Nephron (organoid): ENCODE results near the gene GPC1.

ENCODE experiments used
- H3K27ac Mint-ChIP-seq, 3 experiments: 2 replicates each; pipeline ENCODE4 v1.8.0; 2020; ENCODE audit warnings: mixed read lengths in 3 of 3, mild to moderate bottlenecking in 2 of 3, moderate library complexity in 1 of 3
- H3K27me3 Mint-ChIP-seq: 2 replicates; pipeline ENCODE4 v1.8.0; 2021; ENCODE audit warnings: low read depth, mild to moderate bottlenecking, moderate library complexity, mixed read lengths
- H3K36me3 Mint-ChIP-seq: 2 replicates; pipeline ENCODE4 v1.8.0; 2020; ENCODE audit warnings: low read depth, mixed read lengths
- H3K4me1 Mint-ChIP-seq: 2 replicates; pipeline ENCODE4 v1.8.0; 2020; ENCODE audit warnings: mixed read lengths
- H3K4me3 Mint-ChIP-seq, 3 experiments: 2 replicates each; pipeline ENCODE4 v1.8.0; 2020; ENCODE audit warnings: mild to moderate bottlenecking in 3 of 3, mixed read lengths in 3 of 3, moderate library complexity in 2 of 3
- H3K9me3 Mint-ChIP-seq: 2 replicates; pipeline ENCODE4 v1.8.0; 2020; ENCODE audit warnings: mixed read lengths
- TF ChIP-seq, protein P1 (sequence below), 3 experiments: fragments of 200-600 bp; sonication (generic); IDR thresholded peaks; one replicate each; pipeline ENCODE4 v1.5.0; 2021; ENCODE audit warnings: antibody characterized with exemption in 3 of 3; ENCODE audit not compliant: unreplicated experiment in 3 of 3

GPC1 gene

DNA sequence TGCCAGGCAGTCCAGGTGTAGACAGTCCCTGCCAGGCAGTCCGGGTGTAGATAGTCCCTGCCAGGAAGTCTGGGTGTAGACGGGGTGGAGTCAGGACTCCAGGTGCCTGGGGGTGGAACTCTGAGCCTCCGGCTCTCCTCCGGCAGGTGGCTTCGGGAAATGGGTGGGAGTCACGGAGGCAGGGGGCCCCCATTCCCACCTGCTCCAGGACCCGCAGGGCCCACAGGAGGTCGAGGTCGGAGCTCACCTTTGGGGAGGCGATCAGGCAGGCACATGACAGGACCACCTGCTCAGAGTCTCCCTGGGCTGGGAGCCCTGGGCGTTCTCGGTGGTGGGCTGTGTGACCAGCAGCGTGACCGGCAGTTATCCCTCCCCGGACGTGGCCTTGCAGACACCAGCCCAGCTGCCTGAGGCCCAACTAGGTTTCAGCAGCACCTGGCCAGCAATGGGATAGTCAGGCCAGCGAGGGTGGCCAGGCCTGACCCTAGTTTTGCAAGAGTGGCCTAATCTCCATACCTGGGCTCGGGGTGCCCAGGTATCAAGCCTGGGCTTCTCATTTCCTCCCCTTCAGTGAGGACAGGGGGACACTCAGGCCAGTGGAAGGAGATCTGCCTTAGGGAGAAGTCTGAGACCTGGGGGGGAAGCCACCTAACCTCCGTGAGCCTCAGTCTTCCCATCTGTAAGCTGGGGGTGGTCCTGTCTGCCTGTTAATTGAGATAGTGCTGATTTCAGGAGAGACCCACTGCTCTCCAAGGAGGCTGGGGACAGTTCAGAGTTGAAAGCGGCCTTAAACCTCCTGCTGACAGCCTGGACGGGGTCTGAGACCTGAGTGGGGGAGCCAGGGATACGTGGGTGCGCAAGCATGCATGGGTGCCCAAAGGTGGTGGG lies 13.2 kb downstream of the GPC1 start:
- TF ChIP-seq, protein P1, sequence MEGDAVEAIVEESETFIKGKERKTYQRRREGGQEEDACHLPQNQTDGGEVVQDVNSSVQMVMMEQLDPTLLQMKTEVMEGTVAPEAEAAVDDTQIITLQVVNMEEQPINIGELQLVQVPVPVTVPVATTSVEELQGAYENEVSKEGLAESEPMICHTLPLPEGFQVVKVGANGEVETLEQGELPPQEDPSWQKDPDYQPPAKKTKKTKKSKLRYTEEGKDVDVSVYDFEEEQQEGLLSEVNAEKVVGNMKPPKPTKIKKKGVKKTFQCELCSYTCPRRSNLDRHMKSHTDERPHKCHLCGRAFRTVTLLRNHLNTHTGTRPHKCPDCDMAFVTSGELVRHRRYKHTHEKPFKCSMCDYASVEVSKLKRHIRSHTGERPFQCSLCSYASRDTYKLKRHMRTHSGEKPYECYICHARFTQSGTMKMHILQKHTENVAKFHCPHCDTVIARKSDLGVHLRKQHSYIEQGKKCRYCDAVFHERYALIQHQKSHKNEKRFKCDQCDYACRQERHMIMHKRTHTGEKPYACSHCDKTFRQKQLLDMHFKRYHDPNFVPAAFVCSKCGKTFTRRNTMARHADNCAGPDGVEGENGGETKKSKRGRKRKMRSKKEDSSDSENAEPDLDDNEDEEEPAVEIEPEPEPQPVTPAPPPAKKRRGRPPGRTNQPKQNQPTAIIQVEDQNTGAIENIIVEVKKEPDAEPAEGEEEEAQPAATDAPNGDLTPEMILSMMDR (IDR thresholded peaks at IDR 0.05; ENCODE audit: unreplicated experiment in 3 of 3): no peak
- Mint-ChIP-seq H3K9me3 (no peaks in the 10 kb centered on the region), H3K27ac (no peak overlapping the region), H3K4me1 (peaks cover 20% of the 10 kb centered on the region), H3K36me3 (peaks cover 8% of the 10 kb centered on the region), H3K4me3 (no peak overlapping the region), H3K27me3 (peaks cover 7% of the 10 kb centered on the region)

DNA sequence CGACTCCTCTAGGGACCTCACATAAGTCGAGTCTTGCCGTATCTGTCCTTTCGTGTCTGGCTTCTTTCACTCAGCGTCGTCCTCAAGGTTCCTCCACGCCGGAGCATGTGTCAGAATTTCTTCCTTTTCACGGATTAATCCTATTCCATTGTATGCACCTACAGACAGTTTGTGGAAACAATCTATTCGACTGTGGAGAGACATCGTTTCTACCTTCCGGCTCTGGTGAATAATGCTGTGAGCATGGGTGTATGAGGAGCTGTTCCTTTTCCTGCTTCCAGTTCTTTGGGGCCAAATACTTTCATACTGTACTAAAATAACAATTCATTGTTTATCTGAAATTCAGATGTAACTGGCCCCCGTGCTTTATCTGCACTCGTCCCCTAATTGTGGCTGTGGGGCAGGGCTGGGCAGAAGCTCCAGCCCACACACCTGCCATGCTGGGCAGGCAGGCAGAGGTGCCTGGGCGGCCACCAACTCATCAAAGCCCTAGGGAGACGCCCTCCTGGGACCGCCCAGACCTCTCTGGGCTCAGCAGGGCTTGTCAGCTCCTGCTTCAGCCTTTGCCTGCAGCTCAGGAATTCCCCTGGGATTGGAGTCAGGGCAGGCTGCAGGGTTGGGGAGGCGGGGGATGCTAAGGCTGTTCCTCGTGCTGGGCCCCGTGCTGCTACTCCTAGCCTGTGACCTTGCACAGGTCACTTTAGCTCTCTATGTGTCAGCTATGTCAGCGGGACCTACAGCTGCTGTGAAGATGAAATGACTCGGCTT lies 14.5 kb downstream of the GPC1 start:
- TF ChIP-seq, protein P1 (IDR thresholded peaks at IDR 0.05; ENCODE audit: unreplicated experiment in 3 of 3): no peak
- Mint-ChIP-seq H3K36me3 (peaks cover 7% of the 10 kb centered on the region), H3K4me1 (peaks cover 26% of the 10 kb centered on the region), H3K27me3 (peaks cover 18% of the 10 kb centered on the region), H3K4me3 (peak overlapping the region; percentile 65 to 67 (median 66)), H3K9me3 (no peaks in the 10 kb centered on the region), H3K27ac (peak overlapping the region in 1 of 3 experiments; percentile 28)

DNA sequence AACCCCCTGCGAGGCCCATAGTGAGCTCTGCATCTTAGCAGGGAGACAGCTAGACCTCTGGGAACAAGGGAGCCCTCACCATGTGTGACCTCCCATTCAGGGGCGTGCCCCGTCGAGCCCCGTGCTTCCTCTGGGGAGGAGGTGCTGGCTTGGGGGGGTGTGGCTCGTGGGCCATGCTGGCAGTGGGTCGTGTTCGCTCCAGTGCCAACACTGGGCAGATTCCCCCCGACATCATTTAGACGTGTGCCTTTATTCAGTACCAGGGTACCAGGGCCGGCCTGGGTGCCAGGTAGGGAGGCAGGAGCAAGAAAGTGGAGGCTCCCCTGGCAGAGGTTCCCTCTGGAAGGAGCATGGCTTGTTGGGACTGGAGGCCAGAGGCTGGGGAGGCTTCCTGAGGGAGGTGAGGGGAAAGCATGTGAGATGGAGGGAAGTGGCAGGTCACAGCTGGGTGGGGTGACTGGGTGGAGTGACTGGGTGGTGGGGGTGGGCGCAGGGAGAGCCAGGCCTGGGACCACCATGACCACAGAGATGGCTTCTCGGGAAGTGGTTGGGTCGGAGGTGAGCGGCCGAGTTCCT lies 15.2 kb downstream of the GPC1 start:
- Mint-ChIP-seq H3K4me1 (peaks cover 27% of the 10 kb centered on the region), H3K27ac (peak overlapping the region in 1 of 3 experiments; percentile 28), H3K36me3 (peaks cover 4% of the 10 kb centered on the region), H3K9me3 (no peaks in the 10 kb centered on the region), H3K27me3 (peaks cover 20% of the 10 kb centered on the region), H3K4me3 (peak overlapping the region; percentile 65 to 67 (median 66))
- TF ChIP-seq, protein P1 (IDR thresholded peaks at IDR 0.05; ENCODE audit: unreplicated experiment in 3 of 3): no peak

DNA sequence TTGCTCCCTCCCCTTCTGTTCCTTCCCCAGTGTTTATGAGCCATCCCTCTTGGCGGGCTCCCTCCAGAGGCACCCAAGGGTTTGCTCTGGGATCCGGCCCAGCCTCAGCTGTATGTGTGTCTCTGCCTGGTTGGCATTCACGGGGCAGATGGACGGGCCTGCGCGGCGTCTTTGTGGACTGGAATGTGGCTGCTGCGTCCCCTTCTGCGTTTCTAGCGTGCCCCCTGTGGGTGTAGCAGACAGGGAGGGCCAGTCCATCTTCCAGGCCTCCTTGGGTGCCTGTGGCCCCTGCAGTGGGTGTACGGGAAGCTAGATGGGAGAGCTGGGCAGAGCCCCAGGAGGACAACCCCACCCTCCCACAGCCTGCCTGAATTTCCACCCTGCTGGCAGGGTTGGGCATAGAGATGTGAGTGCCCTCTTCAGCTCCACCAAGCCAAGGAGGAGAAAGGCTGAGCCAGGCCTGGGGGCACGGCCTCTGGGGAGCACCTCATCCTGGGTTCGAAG lies 15.7 kb downstream of the GPC1 start:
- Mint-ChIP-seq H3K4me3 (peak overlapping the region; percentile 61 to 84 (median 64)), H3K9me3 (no peaks in the 10 kb centered on the region), H3K4me1 (peaks cover 27% of the 10 kb centered on the region), H3K36me3 (no peaks in the 10 kb centered on the region), H3K27me3 (peaks cover 20% of the 10 kb centered on the region), H3K27ac (no peak overlapping the region)
- TF ChIP-seq, protein P1 (IDR thresholded peaks at IDR 0.05; ENCODE audit: unreplicated experiment in 3 of 3): no peak

DNA sequence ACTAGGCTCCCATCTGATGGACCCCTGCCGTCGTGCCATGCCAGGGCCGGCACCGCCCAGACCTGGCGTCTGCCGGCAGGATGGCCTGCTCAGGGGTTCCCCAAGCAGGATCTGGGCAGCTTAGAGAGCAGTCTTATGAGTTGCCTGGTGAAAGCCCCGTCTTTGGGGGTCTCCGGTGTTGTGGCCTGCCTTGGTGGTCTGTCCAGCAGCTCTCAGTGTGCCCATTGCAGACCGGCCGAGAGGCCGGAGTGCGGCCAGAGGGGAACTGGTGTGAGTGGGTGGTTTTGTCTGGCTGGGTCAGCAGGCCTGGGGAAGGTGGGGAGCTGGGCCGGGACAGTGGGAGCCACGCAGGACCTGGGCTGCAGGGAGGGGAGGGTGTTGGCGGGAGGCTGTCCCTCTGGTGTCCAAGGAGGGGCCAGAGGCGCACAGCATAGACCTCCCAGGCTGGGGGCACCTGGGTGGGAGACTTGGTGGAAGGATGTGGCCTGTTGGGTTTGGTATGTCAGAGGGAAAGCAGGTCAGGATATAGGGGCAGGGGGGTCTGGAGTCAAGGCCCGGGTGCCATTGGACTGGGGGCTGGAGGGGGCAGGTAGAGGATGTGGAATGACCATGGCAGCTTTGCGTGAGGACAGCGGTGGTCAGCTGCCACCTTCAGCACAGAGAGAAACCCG lies 16.5 kb downstream of the GPC1 start:
- Mint-ChIP-seq H3K36me3 (no peaks in the 10 kb centered on the region), H3K27me3 (peaks cover 20% of the 10 kb centered on the region), H3K4me3 (peak overlapping the region; percentile 84 to 85 (median 84)), H3K9me3 (no peaks in the 10 kb centered on the region), H3K27ac (peak overlapping the region in 2 of 3 experiments; percentile 46 to 48), H3K4me1 (peaks cover 27% of the 10 kb centered on the region)
- TF ChIP-seq, protein P1 (IDR thresholded peaks at IDR 0.05; ENCODE audit: unreplicated experiment in 3 of 3): no peak
